Right atrium auricular region (tissue), 2 donors: ENCODE results near the gene ZC3HAV1L. TPM values are rescaled to one million over a fixed set of nuclear protein-coding genes. Genes with fewer than 3 reads are reported as not detected.
"Not testable (repeated sequence)": the region's sequence is repeated elsewhere in the genome, so short reads cannot be mapped to it uniquely, and the experiment has no call there.

Experiments
- DNase-seq: peaks from one replicate; pipeline ENCODE4 v3.0.0-alpha.2; 2019; ENCODE audit warnings: low spot score
- H3K27ac ChIP-seq, 2 donors: fragments of 200-600 bp; sonication (generic); 1 replicate in 1 of 2; 2 replicates in 1 of 2; pipeline ENCODE4 v1.5.1; 2016 to 2019
- H3K27me3 ChIP-seq, 2 donors: fragments of 200-600 bp; sonication (generic); one replicate each; pipeline versions ENCODE4 v1.5.1 to v1.6.0; 2017 to 2019
- H3K36me3 ChIP-seq: fragments of 200-600 bp; sonication (generic); one replicate; pipeline ENCODE4 v1.5.1; 2016
- H3K4me1 ChIP-seq, 2 donors: fragments of 200-600 bp; sonication (generic); one replicate each; pipeline versions ENCODE4 v1.5.1 to v1.6.0; 2017 to 2019
- H3K4me3 ChIP-seq, 2 donors: fragments of 200-600 bp; sonication (generic); 1 replicate in 1 of 2; 2 replicates in 1 of 2; pipeline ENCODE4 v1.5.1; 2017 to 2019; ENCODE audit warnings: mild to moderate bottlenecking in 1 of 2, moderate library complexity in 1 of 2
- H3K9me3 ChIP-seq, 2 donors: fragments of 200-600 bp; sonication (generic); one replicate each; pipeline ENCODE4 v1.5.1; 2019
- CTCF ChIP-seq, 2 donors: fragments of 200-600 bp; sonication (generic); IDR thresholded peaks; one replicate each; pipeline ENCODE4 v1.5.1; 2019; ENCODE audit warnings: antibody characterized with exemption in 2 of 2
- total RNA-seq, 2 donors: library from RNA; depleted of rRNA; stranded (reverse); fragments of >200 nt; gene quantifications; one replicate each; pipeline ENCODE4 v1.1.0, GENCODE V29; 2016

The ZC3HAV1L gene
- total RNA-seq, 2 donors from 2014 or later: 7.3 to 9.4 TPM

DNA sequence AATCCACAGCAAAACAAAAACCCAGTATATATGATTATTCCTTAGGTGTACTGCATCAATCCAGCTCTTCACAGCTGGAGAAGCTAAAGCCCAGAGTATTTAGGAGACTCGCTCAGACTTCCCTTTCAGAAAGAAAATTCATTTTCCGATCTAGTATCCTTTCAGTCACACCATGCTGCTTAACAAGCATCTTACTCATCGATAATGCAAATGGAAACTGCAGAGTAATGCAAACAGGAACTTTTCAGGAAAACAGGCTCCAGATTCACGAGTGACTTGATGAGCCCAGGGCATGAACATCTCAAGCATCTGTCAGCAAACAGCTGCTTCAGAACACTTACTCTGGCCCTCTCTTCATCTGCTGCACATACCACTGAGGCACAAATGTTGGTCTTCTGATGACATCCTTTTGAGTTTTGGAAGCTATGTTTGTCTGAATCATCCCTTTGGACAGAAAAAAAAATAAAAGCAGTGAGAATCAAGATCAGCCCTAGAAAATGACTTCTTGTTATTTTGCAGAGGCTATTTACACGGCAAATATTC lies 24.9 kb upstream of the ZC3HAV1L start:
- no peak overlapping the region for H3K4me3 ChIP-seq
- H3K27ac ChIP-seq: peak overlapping the region; percentile 62 to 71
- H3K27me3 ChIP-seq: no peaks in the 10 kb centered on the region
- no peak for DNase-seq
- H3K36me3 ChIP-seq: peaks cover 23% of the 10 kb centered on the region
- no peaks in the 10 kb centered on the region for H3K9me3 ChIP-seq
- H3K4me1 ChIP-seq: no peaks in the 10 kb centered on the region
- no peak for TF ChIP-seq CTCF (IDR thresholded peaks at IDR 0.05)

DNA sequence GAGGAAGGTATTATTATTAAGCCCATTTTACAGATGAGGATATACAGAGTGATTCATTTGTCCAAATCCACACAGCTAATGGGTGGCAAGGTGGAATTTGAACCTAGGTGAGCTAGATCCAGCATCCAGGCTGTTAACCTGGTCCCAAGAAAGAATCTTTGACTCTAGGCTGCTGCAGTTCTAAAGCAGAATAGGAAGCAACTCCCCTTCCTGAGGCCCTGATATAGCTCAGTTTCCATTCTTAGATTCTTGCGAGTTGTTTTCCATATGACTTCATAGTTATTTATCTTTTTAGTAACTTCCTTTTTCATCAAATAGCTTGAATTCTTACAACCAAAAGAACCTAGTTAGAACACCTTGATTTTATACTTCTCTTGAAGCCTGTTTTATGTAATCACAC lies 24.1 kb upstream of the ZC3HAV1L start:
- no peak for TF ChIP-seq CTCF (IDR thresholded peaks at IDR 0.05)
- Histone ChIP-seq H3K4me1 (no peaks in the 10 kb centered on the region), H3K4me3 (no peak overlapping the region), H3K27ac (peak overlapping the region; percentile 62 to 71), H3K9me3 (no peaks in the 10 kb centered on the region), H3K36me3 (peaks cover 26% of the 10 kb centered on the region), H3K27me3 (no peaks in the 10 kb centered on the region)
- DNase-seq: no peak

DNA sequence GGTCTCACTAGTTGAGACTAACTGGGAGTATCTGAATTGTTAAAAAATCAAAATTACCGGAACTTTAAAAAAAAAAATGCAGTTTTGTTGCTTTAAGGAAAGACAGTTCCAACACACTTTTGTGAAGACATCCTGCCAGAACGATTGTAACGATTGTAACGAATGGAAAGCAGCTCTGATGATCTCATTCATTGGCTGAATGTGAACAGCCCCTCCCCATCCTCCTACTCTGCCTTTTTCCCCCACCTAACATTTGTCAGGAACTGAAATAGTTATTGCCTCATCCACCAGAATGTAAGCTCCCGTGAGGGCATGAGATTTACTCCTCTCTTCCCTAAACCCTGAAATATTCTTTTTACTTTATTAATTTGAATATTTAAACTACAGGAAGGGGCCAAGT lies 23.1 kb upstream of the ZC3HAV1L start:
- Histone ChIP-seq H3K9me3 (no peaks in the 10 kb centered on the region), H3K36me3 (peaks cover 26% of the 10 kb centered on the region), H3K27ac (peak overlapping the region; percentile 62 to 71), H3K27me3 (no peaks in the 10 kb centered on the region), H3K4me1 (no peaks in the 10 kb centered on the region), H3K4me3 (no peak overlapping the region)
- TF ChIP-seq CTCF (IDR thresholded peaks at IDR 0.05): no peak
- no peak for DNase-seq

DNA sequence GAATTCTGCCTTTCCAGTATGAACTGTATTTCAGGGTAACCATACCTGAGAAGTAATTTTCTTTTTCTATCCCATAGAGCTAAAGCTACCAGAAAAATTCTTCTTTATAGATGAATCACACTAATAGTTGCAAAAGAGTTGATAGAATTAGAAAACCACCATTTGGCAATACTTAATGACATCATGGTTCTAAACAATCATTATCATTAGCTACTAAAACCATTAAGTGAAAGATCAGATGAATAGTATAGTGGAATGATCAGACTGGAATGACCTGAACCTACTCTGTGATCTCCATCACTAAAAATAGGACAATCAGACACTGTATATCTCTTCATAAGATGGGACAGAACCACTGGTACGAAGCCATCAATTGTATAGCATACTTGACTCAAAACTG lies 19.8 kb upstream of the ZC3HAV1L start:
- H3K4me3 ChIP-seq: no peak overlapping the region
- H3K4me1 ChIP-seq: no peaks in the 10 kb centered on the region
- H3K9me3 ChIP-seq: no peaks in the 10 kb centered on the region
- DNase-seq: no peak
- peaks cover 36% of the 10 kb centered on the region for H3K36me3 ChIP-seq
- TF ChIP-seq CTCF (IDR thresholded peaks at IDR 0.05): no peak
- H3K27me3 ChIP-seq: no peaks in the 10 kb centered on the region
- H3K27ac ChIP-seq: no peak overlapping the region

DNA sequence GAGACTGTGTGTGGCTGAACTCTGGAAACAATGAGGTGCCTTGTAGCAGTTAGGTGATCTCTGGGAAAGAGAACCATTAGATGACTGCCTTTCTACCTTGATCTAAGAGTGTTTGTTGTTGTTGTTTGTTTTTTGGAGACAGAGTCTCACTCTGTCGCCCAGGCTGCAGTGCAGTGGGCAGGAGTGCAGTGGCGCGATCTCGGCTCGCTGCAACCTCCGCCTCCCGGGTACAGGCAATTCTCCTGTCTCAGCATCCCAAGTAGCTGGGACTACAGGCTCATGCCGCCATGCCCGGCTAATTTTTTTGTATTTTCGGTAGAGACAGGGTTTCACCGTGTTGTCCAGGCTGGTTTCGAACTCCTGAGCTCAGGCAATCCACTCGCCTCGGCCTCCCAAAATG lies 18.8 kb upstream of the ZC3HAV1L start:
- DNase-seq, H3K27me3 ChIP-seq, H3K27ac ChIP-seq, H3K4me1 ChIP-seq, H3K4me3 ChIP-seq, H3K9me3 ChIP-seq: not testable (repeated sequence)
- H3K36me3 ChIP-seq: peaks cover 42% of the 10 kb centered on the region

- no peak overlapping the region for H3K27ac ChIP-seq
- H3K4me3 ChIP-seq: no peak overlapping the region
- no peak for TF ChIP-seq CTCF (IDR thresholded peaks at IDR 0.05)
- peaks cover 48% of the 10 kb centered on the region for H3K36me3 ChIP-seq
- no peaks in the 10 kb centered on the region for H3K9me3 ChIP-seq
- H3K27me3 ChIP-seq: no peaks in the 10 kb centered on the region
- H3K4me1 ChIP-seq: no peaks in the 10 kb centered on the region
- no peak for DNase-seq
Observed at GRCh38 chr7:139054101-139054500, 18.3 kb upstream of the ZC3HAV1L start.
